ENCODE results near the gene ANKMY2.

DNA sequence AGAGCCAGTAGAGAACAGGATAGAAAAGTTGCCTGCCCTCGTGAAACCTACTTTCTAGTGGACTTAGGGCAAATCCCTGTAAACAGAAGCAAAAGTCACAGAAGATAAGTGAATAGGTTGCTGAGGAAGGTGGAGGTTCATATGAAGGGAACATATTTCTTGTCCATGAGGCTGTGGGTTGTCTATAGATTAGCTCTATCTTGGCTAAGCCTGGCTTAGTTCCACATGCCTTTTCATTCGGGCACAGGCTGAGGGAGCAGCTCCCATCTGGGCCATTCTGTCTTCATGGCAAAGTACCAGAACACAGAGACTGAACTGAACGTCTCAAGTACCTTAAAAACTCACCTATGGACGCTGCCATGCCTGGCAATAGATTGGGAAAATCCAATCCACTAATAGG is 45.7 kb upstream of the ANKMY2 start:
- TF ChIP-seq, protein P1, sequence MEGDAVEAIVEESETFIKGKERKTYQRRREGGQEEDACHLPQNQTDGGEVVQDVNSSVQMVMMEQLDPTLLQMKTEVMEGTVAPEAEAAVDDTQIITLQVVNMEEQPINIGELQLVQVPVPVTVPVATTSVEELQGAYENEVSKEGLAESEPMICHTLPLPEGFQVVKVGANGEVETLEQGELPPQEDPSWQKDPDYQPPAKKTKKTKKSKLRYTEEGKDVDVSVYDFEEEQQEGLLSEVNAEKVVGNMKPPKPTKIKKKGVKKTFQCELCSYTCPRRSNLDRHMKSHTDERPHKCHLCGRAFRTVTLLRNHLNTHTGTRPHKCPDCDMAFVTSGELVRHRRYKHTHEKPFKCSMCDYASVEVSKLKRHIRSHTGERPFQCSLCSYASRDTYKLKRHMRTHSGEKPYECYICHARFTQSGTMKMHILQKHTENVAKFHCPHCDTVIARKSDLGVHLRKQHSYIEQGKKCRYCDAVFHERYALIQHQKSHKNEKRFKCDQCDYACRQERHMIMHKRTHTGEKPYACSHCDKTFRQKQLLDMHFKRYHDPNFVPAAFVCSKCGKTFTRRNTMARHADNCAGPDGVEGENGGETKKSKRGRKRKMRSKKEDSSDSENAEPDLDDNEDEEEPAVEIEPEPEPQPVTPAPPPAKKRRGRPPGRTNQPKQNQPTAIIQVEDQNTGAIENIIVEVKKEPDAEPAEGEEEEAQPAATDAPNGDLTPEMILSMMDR (IDR thresholded peaks at IDR 0.05) = no peak
- no peak for TF ChIP-seq POLR2A (IDR thresholded peaks at IDR 0.05)
